Suprapubic skin (tissue), 4 donors: ENCODE data around the gene CATSPERD. TPM values are rescaled to one million over a fixed set of nuclear protein-coding genes. Genes with fewer than 3 reads are reported as not detected.

Experiments used
- DNase-seq, 2 donors: peaks; one replicate each; pipeline ENCODE4 v3.0.0-alpha.2; 2019; ENCODE audit warnings: low spot score in 2 of 2
- H3K27ac ChIP-seq: fragments of 200-600 bp; sonication (generic); one replicate; pipeline ENCODE4 v1.5.1; 2019
- H3K27me3 ChIP-seq: fragments of 200-600 bp; sonication (generic); one replicate; pipeline ENCODE4 v1.5.1; 2019
- H3K36me3 ChIP-seq: fragments of 200-600 bp; sonication (generic); one replicate; pipeline ENCODE4 v1.5.1; 2019
- H3K4me1 ChIP-seq: fragments of 200-600 bp; sonication (generic); one replicate; pipeline ENCODE4 v1.5.1; 2019
- H3K4me3 ChIP-seq: fragments of 200-600 bp; sonication (generic); one replicate; pipeline ENCODE4 v1.5.1; 2019; ENCODE audit warnings: mild to moderate bottlenecking
- H3K9me3 ChIP-seq: fragments of 200-600 bp; sonication (generic); one replicate; pipeline ENCODE4 v1.5.1; 2019
- CTCF ChIP-seq, 2 donors: fragments of 200-600 bp in 1 of 2; fragments of 450-650 bp in 1 of 2; sonication (generic) in 1 of 2; IDR thresholded peaks; one replicate each; pipeline ENCODE4 v1.5.1; 2016 to 2019; ENCODE audit warnings: antibody characterized with exemption in 2 of 2, mild to moderate bottlenecking in 1 of 2, moderate library complexity in 1 of 2
- EP300 ChIP-seq: sonication (generic); formaldehyde crosslinking; IDR thresholded peaks from one replicate; pipeline ENCODE4 v1.6.1; 2017; ENCODE audit warnings: antibody characterized with exemption
- POLR2A ChIP-seq, 2 donors: fragments of 450-650 bp; IDR thresholded peaks; one replicate each; pipeline ENCODE4 v1.6.1; 2017; ENCODE audit warnings: antibody characterized with exemption in 2 of 2, mild to moderate bottlenecking in 2 of 2, moderate library complexity in 2 of 2
- POLR2AphosphoS5 ChIP-seq, 3 donors: sonication (generic); formaldehyde crosslinking; IDR thresholded peaks; one replicate each; pipeline ENCODE4 v1.6.1; 2017; ENCODE audit warnings: antibody characterized with exemption in 3 of 3
- WGBS: methylation state at CpG from one replicate; pipeline ENCODE4 v1.1.5; 2018; 5-methylcytosine and 5-hydroxymethylcytosine counted together
- total RNA-seq, 4 donors: library from RNA; depleted of rRNA; stranded (reverse); fragments of >200 nt; gene quantifications; one replicate each; pipeline ENCODE4 v1.1.0, GENCODE V29; 2016

CATSPERD gene
- under 1 TPM in 1 of 4 donors, not detected in 3; 0.24 TPM for total RNA-seq

- peak; percentile 99 for DNase-seq
- H3K4me3 ChIP-seq: peak within 1 kb of the TSS; percentile 99
- peaks cover 32% of the 10 kb centered on the region for H3K4me1 ChIP-seq
- peak within 1 kb of the TSS; percentile 97 for H3K27ac ChIP-seq
- H3K27me3 ChIP-seq: no peaks in the 10 kb centered on the region
- H3K36me3 ChIP-seq: no peaks in the 10 kb centered on the region
- no peaks in the 10 kb centered on the region for H3K9me3 ChIP-seq
- WGBS: 0% methylated on average over 19 of the region's 90 CpGs
- TF ChIP-seq CTCF (IDR thresholded peaks at IDR 0.05) (peak; percentile 92 to 97), EP300 (peak; percentile 41), POLR2A (IDR thresholded peaks at IDR 0.05) (peak; percentile 39 to 66), POLR2AphosphoS5 (IDR thresholded peaks at IDR 0.05) (peak; percentile 92 to 99 (median 96))
These were observed at the start of gene CATSPERD, which contains the start of gene LONP1 for GRCh38 chr19:5719961-5720790. Gene CATSPERD, plus strand, starts transcription at chr19:5720637. Its CDS starts 101 bp downstream, at chr19:5720738. Gene LONP1, minus strand, starts transcription at chr19:5720146. Its CDS starts 14 bp downstream, at chr19:5720132.

- no CpG with 5 or more reads among the region's 7 CpGs for WGBS
These were observed 48.8 kb upstream of the CATSPERD start for GRCh38 chr19:5671600-5671999.

GRCh38 chr19:5672708-5673459, 47.6 kb upstream of the CATSPERD start:
- Histone ChIP-seq H3K9me3 (no peaks in the 10 kb centered on the region), H3K36me3 (peaks cover 29% of the 10 kb centered on the region), H3K4me3 (no peak overlapping the region), H3K27ac (no peak overlapping the region), H3K27me3 (no peaks in the 10 kb centered on the region), H3K4me1 (no peaks in the 10 kb centered on the region)
- 86% methylated on average over 13 of the region's 13 CpGs for WGBS
- TF ChIP-seq POLR2A (IDR thresholded peaks at IDR 0.05): no peak
- no peak for TF ChIP-seq EP300
- no peak for TF ChIP-seq POLR2AphosphoS5 (IDR thresholded peaks at IDR 0.05)
- TF ChIP-seq CTCF (IDR thresholded peaks at IDR 0.05): no peak
- no peak for DNase-seq

More at GRCh38 chr19:5671600-5671999, 48.8 kb upstream of the CATSPERD start:
- peaks cover 42% of the 10 kb centered on the region for H3K36me3 ChIP-seq
- no peak for TF ChIP-seq POLR2A (IDR thresholded peaks at IDR 0.05)
- no peak for TF ChIP-seq POLR2AphosphoS5 (IDR thresholded peaks at IDR 0.05)
- TF ChIP-seq CTCF (IDR thresholded peaks at IDR 0.05): no peak
- TF ChIP-seq EP300: no peak
- H3K4me3 ChIP-seq: no peak overlapping the region
- DNase-seq: no peak
- H3K9me3 ChIP-seq: no peaks in the 10 kb centered on the region
- H3K27me3 ChIP-seq: no peaks in the 10 kb centered on the region
- no peak overlapping the region for H3K27ac ChIP-seq
- no peaks in the 10 kb centered on the region for H3K4me1 ChIP-seq

GRCh38 chr19:5673752-5674151, 46.7 kb upstream of the CATSPERD start:
- DNase-seq: no peak
- Histone ChIP-seq H3K4me3 (no peak overlapping the region), H3K27ac (no peak overlapping the region), H3K27me3 (no peaks in the 10 kb centered on the region), H3K4me1 (no peaks in the 10 kb centered on the region), H3K9me3 (no peaks in the 10 kb centered on the region), H3K36me3 (peaks cover 21% of the 10 kb centered on the region)
- TF ChIP-seq CTCF (IDR thresholded peaks at IDR 0.05) (no peak), EP300 (no peak), POLR2AphosphoS5 (IDR thresholded peaks at IDR 0.05) (no peak), POLR2A (IDR thresholded peaks at IDR 0.05) (no peak)
- WGBS: 98% methylated on average over 1 of the region's 1 CpG

- no peak for DNase-seq
- no peaks in the 10 kb centered on the region for H3K27me3 ChIP-seq
- no peak for TF ChIP-seq POLR2AphosphoS5 (IDR thresholded peaks at IDR 0.05)
- TF ChIP-seq EP300: no peak
- no peak for TF ChIP-seq POLR2A (IDR thresholded peaks at IDR 0.05)
- TF ChIP-seq CTCF (IDR thresholded peaks at IDR 0.05): no peak
- no peak overlapping the region for H3K4me3 ChIP-seq
- H3K27ac ChIP-seq: no peak overlapping the region
- peaks cover 9% of the 10 kb centered on the region for H3K4me1 ChIP-seq
- WGBS: 50% methylated on average over 5 of the region's 5 CpGs
- no peaks in the 10 kb centered on the region for H3K9me3 ChIP-seq
- peaks cover 11% of the 10 kb centered on the region for H3K36me3 ChIP-seq
These were observed 45.7 kb upstream of the CATSPERD start for GRCh38 chr19:5674714-5675113.
